ENCODE measurements around the gene GABARAP.

Gene GABARAP

DNA sequence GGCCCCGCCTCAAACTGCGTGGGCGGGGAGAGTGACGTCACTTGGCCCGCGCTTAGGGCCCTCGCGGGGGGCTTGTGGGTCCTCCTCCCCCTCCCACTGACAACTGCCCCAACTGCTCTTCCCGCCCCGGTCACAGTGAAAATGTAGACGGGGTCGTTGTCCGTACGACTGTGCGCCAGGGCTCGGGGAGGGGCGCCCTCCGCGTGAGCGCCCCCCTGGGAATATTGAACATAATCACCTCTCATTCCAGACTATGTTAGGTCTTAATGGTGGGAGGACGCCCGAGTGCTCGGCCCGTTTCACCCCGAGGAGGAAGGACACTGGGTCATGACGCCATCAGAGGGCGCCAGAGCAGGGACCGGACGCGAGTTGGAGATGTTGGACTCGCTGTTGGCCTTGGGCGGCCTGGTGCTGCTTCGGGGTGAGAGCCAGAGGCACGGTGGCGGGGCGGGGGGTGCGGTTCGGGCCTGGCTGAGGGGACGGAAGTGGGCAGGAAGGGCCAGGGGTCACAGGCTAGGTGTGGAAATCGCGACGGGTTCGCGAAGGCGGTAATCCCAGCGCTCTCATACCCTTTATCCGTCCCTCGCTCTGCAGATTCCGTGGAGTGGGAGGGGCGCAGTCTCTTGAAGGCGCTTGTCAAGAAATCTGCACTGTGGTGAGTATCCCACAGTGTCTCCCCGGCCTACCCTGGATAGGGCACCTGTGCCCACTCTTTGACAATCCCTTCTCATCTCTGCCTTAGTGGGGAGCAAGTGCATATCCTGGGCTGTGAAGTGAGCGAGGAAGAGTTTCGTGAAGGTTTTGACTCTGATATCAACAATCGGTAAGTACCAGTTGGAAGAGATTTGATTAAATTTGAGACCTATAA is 10.2 kb upstream of the GABARAP start, which contains the start of gene ELP5 (continued):
- TF ChIP-seq SP3 (tag by site-specific recombination; IDR thresholded peaks at IDR 0.05), result peak; percentile 96
- no peak for TF ChIP-seq ZNF114 (tag by site-specific recombination; IDR thresholded peaks at IDR 0.05)
- peak; percentile 55; the same call in 1 of the 2 replicates for TF ChIP-seq ZNF394 (tag by site-specific recombination; IDR thresholded peaks at IDR 0.05; ENCODE audit: borderline replicate concordance)
- TF ChIP-seq ZNF791 (tag by site-specific recombination; IDR thresholded peaks at IDR 0.05), result no peak
- peak; percentile 92 for TF ChIP-seq ZEB2 (tag by site-specific recombination; IDR thresholded peaks at IDR 0.05)
- TF ChIP-seq ZNF148 (tag by site-specific recombination; IDR thresholded peaks at IDR 0.05; ENCODE audit: borderline replicate concordance), result no peak
- peak; percentile 93 for TF ChIP-seq ZNF341 (tag by site-specific recombination; IDR thresholded peaks at IDR 0.05; ENCODE audit: low read depth)
- TF ChIP-seq ZNF426 (tag by site-specific recombination; IDR thresholded peaks at IDR 0.05), result no peak
- peak; percentile 74 for TF ChIP-seq ZSCAN30 (tag by site-specific recombination; IDR thresholded peaks at IDR 0.05)
- peak; percentile 85 for TF ChIP-seq KLF9 (tag by site-specific recombination; IDR thresholded peaks at IDR 0.05; ENCODE audit: low read depth)
- peak; percentile 82 for TF ChIP-seq EGR2 (tag by site-specific recombination; IDR thresholded peaks at IDR 0.05; ENCODE audit: low read depth)
- TF ChIP-seq, protein P1, sequence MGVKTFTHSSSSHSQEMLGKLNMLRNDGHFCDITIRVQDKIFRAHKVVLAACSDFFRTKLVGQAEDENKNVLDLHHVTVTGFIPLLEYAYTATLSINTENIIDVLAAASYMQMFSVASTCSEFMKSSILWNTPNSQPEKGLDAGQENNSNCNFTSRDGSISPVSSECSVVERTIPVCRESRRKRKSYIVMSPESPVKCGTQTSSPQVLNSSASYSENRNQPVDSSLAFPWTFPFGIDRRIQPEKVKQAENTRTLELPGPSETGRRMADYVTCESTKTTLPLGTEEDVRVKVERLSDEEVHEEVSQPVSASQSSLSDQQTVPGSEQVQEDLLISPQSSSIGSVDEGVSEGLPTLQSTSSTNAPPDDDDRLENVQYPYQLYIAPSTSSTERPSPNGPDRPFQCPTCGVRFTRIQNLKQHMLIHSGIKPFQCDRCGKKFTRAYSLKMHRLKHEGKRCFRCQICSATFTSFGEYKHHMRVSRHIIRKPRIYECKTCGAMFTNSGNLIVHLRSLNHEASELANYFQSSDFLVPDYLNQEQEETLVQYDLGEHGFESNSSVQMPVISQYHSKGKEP (tag by site-specific recombination; IDR thresholded peaks at IDR 0.05), result 0 out of 2 replicates have a peak, but pooled peaks have one; percentile 16
- TF ChIP-seq, protein P2, sequence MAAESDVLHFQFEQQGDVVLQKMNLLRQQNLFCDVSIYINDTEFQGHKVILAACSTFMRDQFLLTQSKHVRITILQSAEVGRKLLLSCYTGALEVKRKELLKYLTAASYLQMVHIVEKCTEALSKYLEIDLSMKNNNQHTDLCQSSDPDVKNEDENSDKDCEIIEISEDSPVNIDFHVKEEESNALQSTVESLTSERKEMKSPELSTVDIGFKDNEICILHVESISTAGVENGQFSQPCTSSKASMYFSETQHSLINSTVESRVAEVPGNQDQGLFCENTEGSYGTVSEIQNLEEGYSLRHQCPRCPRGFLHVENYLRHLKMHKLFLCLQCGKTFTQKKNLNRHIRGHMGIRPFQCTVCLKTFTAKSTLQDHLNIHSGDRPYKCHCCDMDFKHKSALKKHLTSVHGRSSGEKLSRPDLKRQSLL (tag by site-specific recombination; IDR thresholded peaks at IDR 0.05), result no peak
- no peak for TF ChIP-seq ZNF112 (tag by site-specific recombination; IDR thresholded peaks at IDR 0.05)
- TF ChIP-seq ZNF133 (tag by site-specific recombination; IDR thresholded peaks at IDR 0.05), result no peak
- TF ChIP-seq BCL11B (tag by site-specific recombination; IDR thresholded peaks at IDR 0.05; ENCODE audit: low read depth), result peak; percentile 83; the same call in 1 of the 2 replicates
- TF ChIP-seq ZNF561 (tag by site-specific recombination; IDR thresholded peaks at IDR 0.05; ENCODE audit: borderline replicate concordance), result peak; percentile 95
- TF ChIP-seq ZNF558 (tag by site-specific recombination; IDR thresholded peaks at IDR 0.05), result no peak
- TF ChIP-seq, protein P3, sequence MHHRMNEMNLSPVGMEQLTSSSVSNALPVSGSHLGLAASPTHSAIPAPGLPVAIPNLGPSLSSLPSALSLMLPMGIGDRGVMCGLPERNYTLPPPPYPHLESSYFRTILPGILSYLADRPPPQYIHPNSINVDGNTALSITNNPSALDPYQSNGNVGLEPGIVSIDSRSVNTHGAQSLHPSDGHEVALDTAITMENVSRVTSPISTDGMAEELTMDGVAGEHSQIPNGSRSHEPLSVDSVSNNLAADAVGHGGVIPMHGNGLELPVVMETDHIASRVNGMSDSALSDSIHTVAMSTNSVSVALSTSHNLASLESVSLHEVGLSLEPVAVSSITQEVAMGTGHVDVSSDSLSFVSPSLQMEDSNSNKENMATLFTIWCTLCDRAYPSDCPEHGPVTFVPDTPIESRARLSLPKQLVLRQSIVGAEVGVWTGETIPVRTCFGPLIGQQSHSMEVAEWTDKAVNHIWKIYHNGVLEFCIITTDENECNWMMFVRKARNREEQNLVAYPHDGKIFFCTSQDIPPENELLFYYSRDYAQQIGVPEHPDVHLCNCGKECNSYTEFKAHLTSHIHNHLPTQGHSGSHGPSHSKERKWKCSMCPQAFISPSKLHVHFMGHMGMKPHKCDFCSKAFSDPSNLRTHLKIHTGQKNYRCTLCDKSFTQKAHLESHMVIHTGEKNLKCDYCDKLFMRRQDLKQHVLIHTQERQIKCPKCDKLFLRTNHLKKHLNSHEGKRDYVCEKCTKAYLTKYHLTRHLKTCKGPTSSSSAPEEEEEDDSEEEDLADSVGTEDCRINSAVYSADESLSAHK (tag by site-specific recombination; IDR thresholded peaks at IDR 0.05), result peak; percentile 69
- 0 out of 2 replicates have a peak, but pooled peaks have one; percentile 25 for TF ChIP-seq ZNF596 (tag by site-specific recombination; IDR thresholded peaks at IDR 0.05)
- TF ChIP-seq HOXD13 (CRISPR knock-in tag; IDR thresholded peaks at IDR 0.05; ENCODE audit: borderline replicate concordance), result no peak
- peak; percentile 48 for TF ChIP-seq YY2 (tag by site-specific recombination; IDR thresholded peaks at IDR 0.05)
- 0 out of 2 replicates have a peak, but pooled peaks have one; percentile 33 for TF ChIP-seq ZNF366 (tag by site-specific recombination; conservative IDR thresholded peaks at IDR 0.05)
- peak; percentile 82 for TF ChIP-seq ZXDB (tag by site-specific recombination; IDR thresholded peaks at IDR 0.05)
- TF ChIP-seq, protein P4, sequence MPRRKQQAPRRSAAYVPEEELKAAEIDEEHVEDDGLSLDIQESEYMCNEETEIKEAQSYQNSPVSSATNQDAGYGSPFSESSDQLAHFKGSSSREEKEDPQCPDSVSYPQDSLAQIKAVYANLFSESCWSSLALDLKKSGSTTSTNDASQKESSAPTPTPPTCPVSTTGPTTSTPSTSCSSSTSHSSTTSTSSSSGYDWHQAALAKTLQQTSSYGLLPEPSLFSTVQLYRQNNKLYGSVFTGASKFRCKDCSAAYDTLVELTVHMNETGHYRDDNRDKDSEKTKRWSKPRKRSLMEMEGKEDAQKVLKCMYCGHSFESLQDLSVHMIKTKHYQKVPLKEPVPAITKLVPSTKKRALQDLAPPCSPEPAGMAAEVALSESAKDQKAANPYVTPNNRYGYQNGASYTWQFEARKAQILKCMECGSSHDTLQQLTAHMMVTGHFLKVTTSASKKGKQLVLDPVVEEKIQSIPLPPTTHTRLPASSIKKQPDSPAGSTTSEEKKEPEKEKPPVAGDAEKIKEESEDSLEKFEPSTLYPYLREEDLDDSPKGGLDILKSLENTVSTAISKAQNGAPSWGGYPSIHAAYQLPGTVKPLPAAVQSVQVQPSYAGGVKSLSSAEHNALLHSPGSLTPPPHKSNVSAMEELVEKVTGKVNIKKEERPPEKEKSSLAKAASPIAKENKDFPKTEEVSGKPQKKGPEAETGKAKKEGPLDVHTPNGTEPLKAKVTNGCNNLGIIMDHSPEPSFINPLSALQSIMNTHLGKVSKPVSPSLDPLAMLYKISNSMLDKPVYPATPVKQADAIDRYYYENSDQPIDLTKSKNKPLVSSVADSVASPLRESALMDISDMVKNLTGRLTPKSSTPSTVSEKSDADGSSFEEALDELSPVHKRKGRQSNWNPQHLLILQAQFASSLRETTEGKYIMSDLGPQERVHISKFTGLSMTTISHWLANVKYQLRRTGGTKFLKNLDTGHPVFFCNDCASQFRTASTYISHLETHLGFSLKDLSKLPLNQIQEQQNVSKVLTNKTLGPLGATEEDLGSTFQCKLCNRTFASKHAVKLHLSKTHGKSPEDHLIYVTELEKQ (tag by site-specific recombination; IDR thresholded peaks at IDR 0.05; ENCODE audit: borderline replicate concordance), result peak; percentile 28; the same call in 1 of the 2 replicates
- no peak for TF ChIP-seq ZBTB1 (tag by site-specific recombination; IDR thresholded peaks at IDR 0.05)
- peak; percentile 95 for TF ChIP-seq ZNF2 (tag by site-specific recombination; IDR thresholded peaks at IDR 0.05)
- TF ChIP-seq REPIN1 (tag by site-specific recombination; IDR thresholded peaks at IDR 0.05; ENCODE audit: low read depth), result 0 out of 2 replicates have a peak, but pooled peaks have one; percentile 36
